ENCODE data around the gene ENTPD6. TPM values are rescaled to one million over a fixed set of nuclear protein-coding genes. Genes with fewer than 3 reads are reported as not detected.

Gene ENTPD6
- total RNA-seq, 1 donor from 2014 or later, result 43.0 TPM

GRCh38 chr20:25148982-25149846 is 46.3 kb upstream of the ENTPD6 start:
- Mint-ChIP-seq H3K27ac (ENCODE audit: unreplicated experiment) (no peak overlapping the region), H3K4me3 (ENCODE audit: unreplicated experiment) (no peak overlapping the region), H3K36me3 (ENCODE audit: low read depth, unreplicated experiment) (no peaks in the 10 kb centered on the region), H3K9me3 (ENCODE audit: unreplicated experiment) (no peaks in the 10 kb centered on the region), H3K4me1 (ENCODE audit: unreplicated experiment) (no peaks in the 10 kb centered on the region), H3K27me3 (ENCODE audit: unreplicated experiment) (peaks cover 1% of the 10 kb centered on the region)
- DNase-seq (ENCODE audit: low spot score), result no peak
- TF ChIP-seq CTCF (IDR thresholded peaks at IDR 0.05; ENCODE audit: unreplicated experiment), result no peak

GRCh38 chr20:25150016-25150415 is 45.5 kb upstream of the ENTPD6 start:
- no peak overlapping the region for H3K27ac Mint-ChIP-seq (ENCODE audit: unreplicated experiment)
- no peaks in the 10 kb centered on the region for H3K36me3 Mint-ChIP-seq (ENCODE audit: low read depth, unreplicated experiment)
- no peak overlapping the region for H3K4me3 Mint-ChIP-seq (ENCODE audit: unreplicated experiment)
- no peak for TF ChIP-seq CTCF (IDR thresholded peaks at IDR 0.05; ENCODE audit: unreplicated experiment)
- no peaks in the 10 kb centered on the region for H3K9me3 Mint-ChIP-seq (ENCODE audit: unreplicated experiment)
- H3K4me1 Mint-ChIP-seq (ENCODE audit: unreplicated experiment), result no peaks in the 10 kb centered on the region
- DNase-seq (ENCODE audit: low spot score), result no peak
- peaks cover 1% of the 10 kb centered on the region for H3K27me3 Mint-ChIP-seq (ENCODE audit: unreplicated experiment)

GRCh38 chr20:25158043-25158442 is 37.5 kb upstream of the ENTPD6 start:
- peaks cover 1% of the 10 kb centered on the region for H3K27me3 Mint-ChIP-seq (ENCODE audit: unreplicated experiment)
- DNase-seq (ENCODE audit: low spot score), result no peak
- TF ChIP-seq CTCF (IDR thresholded peaks at IDR 0.05; ENCODE audit: unreplicated experiment), result no peak
- H3K4me1 Mint-ChIP-seq (ENCODE audit: unreplicated experiment), result peaks cover 7% of the 10 kb centered on the region
- H3K4me3 Mint-ChIP-seq (ENCODE audit: unreplicated experiment), result no peak overlapping the region
- no peak overlapping the region for H3K27ac Mint-ChIP-seq (ENCODE audit: unreplicated experiment)
- H3K36me3 Mint-ChIP-seq (ENCODE audit: low read depth, unreplicated experiment), result no peaks in the 10 kb centered on the region
- H3K9me3 Mint-ChIP-seq (ENCODE audit: unreplicated experiment), result no peaks in the 10 kb centered on the region

GRCh38 chr20:25160467-25160866 is 35.0 kb upstream of the ENTPD6 start:
- Mint-ChIP-seq H3K4me1 (ENCODE audit: unreplicated experiment) (peaks cover 7% of the 10 kb centered on the region), H3K36me3 (ENCODE audit: low read depth, unreplicated experiment) (no peaks in the 10 kb centered on the region), H3K9me3 (ENCODE audit: unreplicated experiment) (no peaks in the 10 kb centered on the region), H3K27ac (ENCODE audit: unreplicated experiment) (no peak overlapping the region), H3K27me3 (ENCODE audit: unreplicated experiment) (no peaks in the 10 kb centered on the region), H3K4me3 (ENCODE audit: unreplicated experiment) (no peak overlapping the region)
- DNase-seq (ENCODE audit: low spot score), result no peak
- TF ChIP-seq CTCF (IDR thresholded peaks at IDR 0.05; ENCODE audit: unreplicated experiment), result no peak

GRCh38 chr20:25160897-25161296 is 34.6 kb upstream of the ENTPD6 start:
- no peak overlapping the region for H3K27ac Mint-ChIP-seq (ENCODE audit: unreplicated experiment)
- H3K27me3 Mint-ChIP-seq (ENCODE audit: unreplicated experiment), result no peaks in the 10 kb centered on the region
- H3K4me1 Mint-ChIP-seq (ENCODE audit: unreplicated experiment), result peaks cover 7% of the 10 kb centered on the region
- no peak for DNase-seq (ENCODE audit: low spot score)
- TF ChIP-seq CTCF (IDR thresholded peaks at IDR 0.05; ENCODE audit: unreplicated experiment), result no peak
- no peaks in the 10 kb centered on the region for H3K9me3 Mint-ChIP-seq (ENCODE audit: unreplicated experiment)
- no peaks in the 10 kb centered on the region for H3K36me3 Mint-ChIP-seq (ENCODE audit: low read depth, unreplicated experiment)
- no peak overlapping the region for H3K4me3 Mint-ChIP-seq (ENCODE audit: unreplicated experiment)
